Measurements from ENCODE around the gene NTPCR.

DNA sequence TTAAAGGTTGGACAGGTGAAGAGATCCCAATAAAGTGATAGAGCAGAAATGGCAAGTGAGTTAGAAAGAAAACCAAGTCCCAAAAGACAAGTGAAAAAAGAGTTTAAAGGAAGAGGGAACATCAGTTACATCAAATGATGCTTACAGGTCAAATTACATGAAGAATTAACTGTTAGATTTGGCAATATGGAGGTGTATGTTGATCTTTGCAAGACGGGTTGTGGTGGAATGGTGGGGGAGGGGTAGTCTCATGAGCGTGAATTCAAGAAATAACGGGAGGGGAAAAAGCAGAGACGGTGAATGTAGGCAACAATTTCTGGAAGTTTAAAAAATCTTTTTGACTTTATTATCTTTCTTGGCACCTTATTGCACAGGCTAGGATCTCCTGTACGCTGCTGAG lies 76.6 kb downstream of the NTPCR start:
- no peak for TF ChIP-seq POLR2A (IDR thresholded peaks at IDR 0.05)
- TF ChIP-seq, protein P1, sequence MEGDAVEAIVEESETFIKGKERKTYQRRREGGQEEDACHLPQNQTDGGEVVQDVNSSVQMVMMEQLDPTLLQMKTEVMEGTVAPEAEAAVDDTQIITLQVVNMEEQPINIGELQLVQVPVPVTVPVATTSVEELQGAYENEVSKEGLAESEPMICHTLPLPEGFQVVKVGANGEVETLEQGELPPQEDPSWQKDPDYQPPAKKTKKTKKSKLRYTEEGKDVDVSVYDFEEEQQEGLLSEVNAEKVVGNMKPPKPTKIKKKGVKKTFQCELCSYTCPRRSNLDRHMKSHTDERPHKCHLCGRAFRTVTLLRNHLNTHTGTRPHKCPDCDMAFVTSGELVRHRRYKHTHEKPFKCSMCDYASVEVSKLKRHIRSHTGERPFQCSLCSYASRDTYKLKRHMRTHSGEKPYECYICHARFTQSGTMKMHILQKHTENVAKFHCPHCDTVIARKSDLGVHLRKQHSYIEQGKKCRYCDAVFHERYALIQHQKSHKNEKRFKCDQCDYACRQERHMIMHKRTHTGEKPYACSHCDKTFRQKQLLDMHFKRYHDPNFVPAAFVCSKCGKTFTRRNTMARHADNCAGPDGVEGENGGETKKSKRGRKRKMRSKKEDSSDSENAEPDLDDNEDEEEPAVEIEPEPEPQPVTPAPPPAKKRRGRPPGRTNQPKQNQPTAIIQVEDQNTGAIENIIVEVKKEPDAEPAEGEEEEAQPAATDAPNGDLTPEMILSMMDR (IDR thresholded peaks at IDR 0.05), result no peak
